ENCODE measurements around the gene MNAT1.

The MNAT1 gene

GRCh38 chr14:60812987-60813386 is 78.4 kb downstream of the MNAT1 start:
- TF ChIP-seq, protein P1, sequence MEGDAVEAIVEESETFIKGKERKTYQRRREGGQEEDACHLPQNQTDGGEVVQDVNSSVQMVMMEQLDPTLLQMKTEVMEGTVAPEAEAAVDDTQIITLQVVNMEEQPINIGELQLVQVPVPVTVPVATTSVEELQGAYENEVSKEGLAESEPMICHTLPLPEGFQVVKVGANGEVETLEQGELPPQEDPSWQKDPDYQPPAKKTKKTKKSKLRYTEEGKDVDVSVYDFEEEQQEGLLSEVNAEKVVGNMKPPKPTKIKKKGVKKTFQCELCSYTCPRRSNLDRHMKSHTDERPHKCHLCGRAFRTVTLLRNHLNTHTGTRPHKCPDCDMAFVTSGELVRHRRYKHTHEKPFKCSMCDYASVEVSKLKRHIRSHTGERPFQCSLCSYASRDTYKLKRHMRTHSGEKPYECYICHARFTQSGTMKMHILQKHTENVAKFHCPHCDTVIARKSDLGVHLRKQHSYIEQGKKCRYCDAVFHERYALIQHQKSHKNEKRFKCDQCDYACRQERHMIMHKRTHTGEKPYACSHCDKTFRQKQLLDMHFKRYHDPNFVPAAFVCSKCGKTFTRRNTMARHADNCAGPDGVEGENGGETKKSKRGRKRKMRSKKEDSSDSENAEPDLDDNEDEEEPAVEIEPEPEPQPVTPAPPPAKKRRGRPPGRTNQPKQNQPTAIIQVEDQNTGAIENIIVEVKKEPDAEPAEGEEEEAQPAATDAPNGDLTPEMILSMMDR (IDR thresholded peaks at IDR 0.05) = no peak
- peak overlapping the region; percentile 16 for H3K27ac Mint-ChIP-seq
- H3K9me3 Mint-ChIP-seq = peaks cover 3% of the 10 kb centered on the region
- H3K4me3 Mint-ChIP-seq = no peak overlapping the region
- peaks cover 3% of the 10 kb centered on the region for H3K27me3 Mint-ChIP-seq (ENCODE audit: low read depth, poor library complexity)
- H3K4me1 Mint-ChIP-seq = no peaks in the 10 kb centered on the region
- H3K36me3 Mint-ChIP-seq (ENCODE audit: low read depth) = peaks cover 68% of the 10 kb centered on the region
- DNase-seq = no peak

DNA sequence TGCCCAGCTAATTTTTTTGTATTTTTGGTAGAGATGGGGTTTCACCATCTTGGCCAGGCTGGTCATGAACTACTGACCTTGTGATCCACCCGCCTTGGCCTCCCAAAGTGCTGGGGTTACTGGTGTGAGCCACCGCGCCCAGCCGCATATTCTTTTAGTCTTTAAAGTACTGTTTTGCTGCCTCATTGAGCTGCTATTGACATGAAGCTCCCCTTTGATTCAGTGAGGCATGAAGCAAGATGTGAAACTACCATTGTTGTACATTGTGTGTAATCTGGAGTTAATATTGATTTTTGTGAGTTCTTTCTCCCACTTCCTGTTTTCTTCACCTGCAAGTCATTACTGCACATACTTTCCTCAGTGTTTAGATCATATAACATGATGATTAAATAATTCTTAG is 80.8 kb downstream of the MNAT1 start:
- H3K27me3 Mint-ChIP-seq (ENCODE audit: low read depth, poor library complexity) = peaks cover 3% of the 10 kb centered on the region
- peaks cover 3% of the 10 kb centered on the region for H3K9me3 Mint-ChIP-seq
- peaks cover 59% of the 10 kb centered on the region for H3K36me3 Mint-ChIP-seq (ENCODE audit: low read depth)
- TF ChIP-seq, protein P1 (IDR thresholded peaks at IDR 0.05) = no peak
- no peak for DNase-seq
- H3K4me3 Mint-ChIP-seq = no peak overlapping the region
- no peaks in the 10 kb centered on the region for H3K4me1 Mint-ChIP-seq
- no peak overlapping the region for H3K27ac Mint-ChIP-seq

DNA sequence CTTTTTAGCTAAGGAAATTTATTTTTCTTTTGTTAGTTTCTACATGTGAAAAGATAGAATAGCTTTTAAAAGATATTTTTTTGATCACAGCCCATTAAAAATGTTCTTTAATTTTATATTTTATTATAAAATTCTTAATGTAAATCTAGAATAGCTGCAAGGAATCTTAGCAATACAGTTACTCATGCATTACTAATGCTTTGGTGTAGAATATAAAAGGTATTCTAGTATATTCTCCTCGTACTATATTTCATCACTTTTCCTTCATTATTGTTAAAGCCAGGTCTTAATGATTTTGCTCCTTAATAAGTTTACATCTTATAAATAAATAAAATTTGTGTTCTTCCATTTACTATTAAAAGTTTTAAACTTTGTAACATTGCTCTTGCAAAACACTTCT is 82.6 kb downstream of the MNAT1 start:
- peaks cover 3% of the 10 kb centered on the region for H3K9me3 Mint-ChIP-seq
- H3K27ac Mint-ChIP-seq = no peak overlapping the region
- H3K36me3 Mint-ChIP-seq (ENCODE audit: low read depth) = peaks cover 59% of the 10 kb centered on the region

DNA sequence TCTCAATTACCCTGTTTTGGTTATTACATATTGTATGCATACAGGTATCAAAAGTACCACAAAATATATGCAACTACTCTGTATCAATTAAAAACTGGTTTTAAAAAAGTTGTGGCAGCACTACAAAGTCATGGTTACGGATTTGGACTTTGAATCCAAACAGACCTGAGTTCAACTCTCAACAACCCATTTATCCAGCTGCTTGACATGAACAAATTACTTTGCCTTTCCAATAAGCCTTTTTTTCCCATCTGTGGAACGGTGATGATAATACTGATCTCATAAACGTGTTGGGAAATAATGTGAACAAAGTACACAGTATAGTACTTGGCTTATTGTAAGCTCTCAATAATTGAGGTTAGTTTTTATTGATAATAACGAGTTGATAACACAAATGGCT is 85.0 kb downstream of the MNAT1 start:
- TF ChIP-seq, protein P1 (IDR thresholded peaks at IDR 0.05) = no peak
- Mint-ChIP-seq H3K36me3 (ENCODE audit: low read depth) (peaks cover 55% of the 10 kb centered on the region), H3K4me3 (no peak overlapping the region), H3K9me3 (peaks cover 3% of the 10 kb centered on the region), H3K4me1 (no peaks in the 10 kb centered on the region), H3K27me3 (ENCODE audit: low read depth, poor library complexity) (peaks cover 3% of the 10 kb centered on the region), H3K27ac (no peak overlapping the region)
- no peak for DNase-seq

More for the DNA sequence above, 82.6 kb downstream of the MNAT1 start:
- no peak for DNase-seq
- Mint-ChIP-seq H3K27me3 (ENCODE audit: low read depth, poor library complexity) (peaks cover 3% of the 10 kb centered on the region), H3K4me1 (no peaks in the 10 kb centered on the region), H3K4me3 (no peak overlapping the region)
- TF ChIP-seq, protein P1 (IDR thresholded peaks at IDR 0.05) = no peak

DNA sequence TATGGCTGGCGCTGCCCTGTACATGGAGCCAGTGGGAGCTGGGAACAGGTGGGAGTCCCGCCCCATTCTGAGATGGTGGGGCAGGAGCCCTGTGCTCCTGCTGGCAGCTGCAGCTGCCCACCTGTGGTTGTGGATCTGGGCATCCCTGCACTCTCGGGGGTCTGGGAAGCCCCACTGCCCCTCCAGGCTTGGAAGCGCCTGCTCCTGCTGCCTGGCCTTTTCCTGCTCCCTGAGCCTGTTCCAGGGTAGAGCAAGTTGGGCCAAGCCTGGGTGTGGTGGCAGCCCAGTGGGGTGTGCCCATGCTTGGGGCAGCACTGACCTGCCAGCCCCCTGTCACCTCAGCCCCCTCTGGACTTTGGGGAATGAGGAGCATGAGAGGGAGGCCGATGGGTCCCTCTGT is 104.0 kb downstream of the MNAT1 start:
- TF ChIP-seq, protein P1 (IDR thresholded peaks at IDR 0.05) = no peak
- H3K27me3 Mint-ChIP-seq (ENCODE audit: low read depth, poor library complexity) = no peaks in the 10 kb centered on the region
- peaks cover 58% of the 10 kb centered on the region for H3K36me3 Mint-ChIP-seq (ENCODE audit: low read depth)
- H3K4me3 Mint-ChIP-seq = no peak overlapping the region
- peaks cover 30% of the 10 kb centered on the region for H3K9me3 Mint-ChIP-seq
- H3K4me1 Mint-ChIP-seq = peaks cover 20% of the 10 kb centered on the region
- H3K27ac Mint-ChIP-seq = no peak overlapping the region
- DNase-seq = no peak

GRCh38 chr14:60839057-60839456 is 104.5 kb downstream of the MNAT1 start:
- DNase-seq = no peak
- Mint-ChIP-seq H3K27ac (peak overlapping the region; percentile 60), H3K9me3 (peaks cover 30% of the 10 kb centered on the region), H3K4me1 (peaks cover 20% of the 10 kb centered on the region), H3K4me3 (no peak overlapping the region), H3K27me3 (ENCODE audit: low read depth, poor library complexity) (no peaks in the 10 kb centered on the region), H3K36me3 (ENCODE audit: low read depth) (peaks cover 58% of the 10 kb centered on the region)
- TF ChIP-seq, protein P1 (IDR thresholded peaks at IDR 0.05) = no peak
